Urinary bladder (tissue), 4 donors: ENCODE results near the gene MYEOV. TPM values are rescaled to one million over a fixed set of nuclear protein-coding genes. Genes with fewer than 3 reads are reported as not detected.

ENCODE experiments used
- DNase-seq: peaks from one replicate; pipeline ENCODE4 v3.0.0-alpha.2; 2015; ENCODE audit errors: extremely low spot score
- H3K27ac ChIP-seq: one replicate; pipeline ENCODE4 v1.5.1; 2013; ENCODE audit warnings: low read depth, mild to moderate bottlenecking, moderate library complexity
- H3K36me3 ChIP-seq: one replicate; pipeline ENCODE4 v1.6.1; 2013; ENCODE audit warnings: mild to moderate bottlenecking, moderate library complexity; ENCODE audit not compliant: insufficient read depth
- H3K4me1 ChIP-seq: one replicate; pipeline ENCODE4 v1.6.1; 2013; ENCODE audit warnings: mild to moderate bottlenecking, moderate library complexity; ENCODE audit not compliant: insufficient read depth
- H3K4me3 ChIP-seq: one replicate; pipeline ENCODE4 v1.5.1; 2013; ENCODE audit warnings: low read depth, low read length
- WGBS: extraction: QIAGEN DNeasy Blood & Tissue Kit; methylation state at CpG from one replicate; pipeline ENCODE4 v1.1.7; 2013; 5-methylcytosine and 5-hydroxymethylcytosine counted together
- polyA plus RNA-seq: library from polyadenylated mRNA; stranded (reverse); fragments of 200-250 nt; gene quantifications from one replicate; pipeline ENCODE4 v1.2.3, GENCODE V29; 2013
- total RNA-seq: library from RNA; depleted of rRNA; stranded (reverse); fragments of >200 nt; gene quantifications from one replicate; pipeline ENCODE4 v1.2.3, GENCODE V29; 2014
- donor health status: healthy with polysubstance abuse.
- donor health status: healthy.

Gene MYEOV
- total and polyA plus RNA-seq, 2 donors = 0.13 TPM; not detected in 1

GRCh38 chr11:69297787-69298266 is 3.9 kb downstream of the MYEOV start:
- 60% methylated on average over 13 of the region's 13 CpGs for WGBS
- peaks cover 3% of the 10 kb centered on the region for H3K4me1 ChIP-seq
- H3K27ac ChIP-seq = peak overlapping the region; percentile 70
- no peaks in the 10 kb centered on the region for H3K36me3 ChIP-seq
- no peak overlapping the region for H3K4me3 ChIP-seq
- no peak for DNase-seq

GRCh38 chr11:69298267-69299022 is 4.5 kb downstream of the MYEOV start:
- Histone ChIP-seq H3K4me1 (peaks cover 3% of the 10 kb centered on the region), H3K27ac (peak overlapping the region; percentile 70)
- WGBS = 44% methylated on average over 22 of the region's 22 CpGs

GRCh38 chr11:69299023-69299461 is 5.1 kb downstream of the MYEOV start:
- H3K4me1 ChIP-seq = peaks cover 3% of the 10 kb centered on the region
- H3K4me3 ChIP-seq = no peak overlapping the region
- DNase-seq = no peak

More at GRCh38 chr11:69298267-69299022, 4.5 kb downstream of the MYEOV start:
- peak; percentile 50 for DNase-seq
- H3K36me3 ChIP-seq = no peaks in the 10 kb centered on the region
- H3K4me3 ChIP-seq = no peak overlapping the region

GRCh38 chr11:69299572-69299971 is 5.6 kb downstream of the MYEOV start:
- no peak for DNase-seq
- no peak overlapping the region for H3K27ac ChIP-seq
- no peaks in the 10 kb centered on the region for H3K36me3 ChIP-seq
- no peak overlapping the region for H3K4me3 ChIP-seq
- WGBS = 87% methylated on average over 8 of the region's 8 CpGs
- H3K4me1 ChIP-seq = peaks cover 3% of the 10 kb centered on the region

More at GRCh38 chr11:69299023-69299461, 5.1 kb downstream of the MYEOV start:
- no peak overlapping the region for H3K27ac ChIP-seq
- H3K36me3 ChIP-seq = no peaks in the 10 kb centered on the region
- WGBS = 91% methylated on average over 11 of the region's 11 CpGs

GRCh38 chr11:69300120-69301060 is 6.4 kb downstream of the MYEOV start:
- WGBS = 77% methylated on average over 11 of the region's 11 CpGs
- H3K4me3 ChIP-seq = no peak overlapping the region
- no peak overlapping the region for H3K27ac ChIP-seq
- DNase-seq = no peak
- peaks cover 3% of the 10 kb centered on the region for H3K4me1 ChIP-seq
- no peaks in the 10 kb centered on the region for H3K36me3 ChIP-seq

GRCh38 chr11:69301081-69301454 is 7.1 kb downstream of the MYEOV start:
- Histone ChIP-seq H3K36me3 (no peaks in the 10 kb centered on the region), H3K4me3 (no peak overlapping the region), H3K4me1 (peaks cover 3% of the 10 kb centered on the region), H3K27ac (no peak overlapping the region)
- 96% methylated on average over 11 of the region's 11 CpGs for WGBS
- no peak for DNase-seq

GRCh38 chr11:69301455-69302401 is 7.8 kb downstream of the MYEOV start:
- Histone ChIP-seq H3K4me1 (peaks cover 3% of the 10 kb centered on the region), H3K36me3 (no peaks in the 10 kb centered on the region), H3K4me3 (no peak overlapping the region), H3K27ac (no peak overlapping the region)
- WGBS = 89% methylated on average over 13 of the region's 13 CpGs
- no peak for DNase-seq

GRCh38 chr11:69302447-69303020 is 8.6 kb downstream of the MYEOV start:
- Histone ChIP-seq H3K4me1 (peaks cover 3% of the 10 kb centered on the region), H3K36me3 (no peaks in the 10 kb centered on the region), H3K4me3 (no peak overlapping the region), H3K27ac (no peak overlapping the region)
- DNase-seq = no peak
- WGBS = 93% methylated on average over 8 of the region's 8 CpGs

- no peak overlapping the region for H3K4me3 ChIP-seq
- no peak for DNase-seq
- 98% methylated on average over 18 of the region's 18 CpGs for WGBS
Measured at GRCh38 chr11:69303427-69303826, 9.5 kb downstream of the MYEOV start.

GRCh38 chr11:69304258-69304657 is 10.3 kb downstream of the MYEOV start:
- WGBS = 51% methylated on average over 1 of the region's 1 CpG
- H3K36me3 ChIP-seq = no peaks in the 10 kb centered on the region
- DNase-seq = no peak
- no peak overlapping the region for H3K4me3 ChIP-seq
- peaks cover 3% of the 10 kb centered on the region for H3K4me1 ChIP-seq
- H3K27ac ChIP-seq = no peak overlapping the region

More at GRCh38 chr11:69303427-69303826, 9.5 kb downstream of the MYEOV start:
- peaks cover 3% of the 10 kb centered on the region for H3K4me1 ChIP-seq
- H3K36me3 ChIP-seq = no peaks in the 10 kb centered on the region
- no peak overlapping the region for H3K27ac ChIP-seq

- Histone ChIP-seq H3K4me1 (peaks cover 3% of the 10 kb centered on the region), H3K27ac (no peak overlapping the region), H3K4me3 (no peak overlapping the region), H3K36me3 (no peaks in the 10 kb centered on the region)
- 62% methylated on average over 6 of the region's 6 CpGs for WGBS
- DNase-seq = no peak
Measured at GRCh38 chr11:69304686-69305085, 10.7 kb downstream of the MYEOV start.

GRCh38 chr11:69305885-69306540 is 12.1 kb downstream of the MYEOV start:
- peaks cover 3% of the 10 kb centered on the region for H3K4me1 ChIP-seq
- no peak for DNase-seq
- H3K4me3 ChIP-seq = no peak overlapping the region
- no peaks in the 10 kb centered on the region for H3K36me3 ChIP-seq
- no peak overlapping the region for H3K27ac ChIP-seq
- WGBS = 72% methylated on average over 11 of the region's 11 CpGs
